Neural progenitor cell (in vitro differentiated cells): ENCODE data around the gene ZNF419. TPM values are rescaled to one million over a fixed set of nuclear protein-coding genes. Genes with fewer than 3 reads are reported as not detected.
A peak's percentile ranks its signal among the peaks of the same experiment; 100 is the strongest.
"Not testable (repeated sequence)": the region's sequence is repeated elsewhere in the genome, so short reads cannot be mapped to it uniquely, and the experiment has no call there.

Source experiments
- DNase-seq: peaks from one replicate; pipeline ENCODE4 v3.0.0-alpha.2; 2016; ENCODE audit warnings: low spot score
- H2AFZ ChIP-seq: fragments of 200-600 bp; sonication (generic); replicated peaks from 2 replicates; pipeline ENCODE4 v1.6.1; 2016; ENCODE audit warnings: antibody characterized with exemption
- H3F3A ChIP-seq: fragments of 200-600 bp; sonication (generic); 2 replicates; pipeline ENCODE4 v1.6.1; 2016; ENCODE audit warnings: antibody characterized with exemption, low read depth
- H3K27ac ChIP-seq: fragments of 200-600 bp; sonication (generic); 2 replicates; pipeline ENCODE4 v1.5.1; 2016; ENCODE audit warnings: mild to moderate bottlenecking
- H3K27me3 ChIP-seq: fragments of 200-600 bp; sonication (generic); 2 replicates; pipeline ENCODE4 v1.6.1; 2016; ENCODE audit warnings: mild to moderate bottlenecking, moderate library complexity
- H3K36me3 ChIP-seq: fragments of 200-600 bp; sonication (generic); 2 replicates; pipeline ENCODE4 v1.5.1; 2016
- H3K4me1 ChIP-seq: fragments of 200-600 bp; sonication (generic); 2 replicates; pipeline ENCODE4 v1.6.1; 2016; ENCODE audit warnings: mixed run types
- H3K4me2 ChIP-seq: fragments of 200-600 bp; sonication (generic); 2 replicates; pipeline ENCODE4 v1.6.1; 2016
- H3K4me3 ChIP-seq: fragments of 200-600 bp; sonication (generic); 2 replicates; pipeline ENCODE4 v1.5.1; 2016
- H3K79me2 ChIP-seq: fragments of 200-600 bp; sonication (generic); 2 replicates; pipeline ENCODE4 v1.6.1; 2016; ENCODE audit warnings: low read depth
- H3K9ac ChIP-seq: fragments of 200-600 bp; sonication (generic); 2 replicates; pipeline ENCODE4 v1.6.1; 2016
- H3K9me3 ChIP-seq: fragments of 200-600 bp; sonication (generic); 2 replicates; pipeline ENCODE4 v1.5.1; 2016; ENCODE audit warnings: low read depth
- H4K20me1 ChIP-seq: fragments of 200-600 bp; sonication (generic); 2 replicates; pipeline ENCODE4 v1.6.1; 2016; ENCODE audit warnings: low read depth
- H3K27ac Mint-ChIP-seq: 3 replicates; pipeline ENCODE4 v1.8.0; 2021; ENCODE audit warnings: mixed read lengths
- H3K27me3 Mint-ChIP-seq: 2 replicates; pipeline ENCODE4 v1.8.0; 2022; ENCODE audit warnings: low read depth, mild to moderate bottlenecking, inconsistent platforms, moderate library complexity, mixed read lengths; ENCODE audit not compliant: insufficient read depth
- H3K36me3 Mint-ChIP-seq: 3 replicates; pipeline ENCODE4 v1.8.0; 2021; ENCODE audit warnings: mixed read lengths
- H3K4me1 Mint-ChIP-seq: 3 replicates; pipeline ENCODE4 v1.8.0; 2021; ENCODE audit warnings: mixed read lengths
- H3K4me3 Mint-ChIP-seq: 3 replicates; pipeline ENCODE4 v1.8.0; 2021; ENCODE audit warnings: mild to moderate bottlenecking, moderate library complexity, mixed read lengths
- H3K9me3 Mint-ChIP-seq: 3 replicates; pipeline ENCODE4 v1.8.0; 2020; ENCODE audit warnings: mixed read lengths
- CTCF ChIP-seq: fragments of 200-600 bp; sonication (generic); IDR thresholded peaks from 2 replicates; pipeline ENCODE4 v1.5.1; 2017; ENCODE audit warnings: antibody characterized with exemption, mild to moderate bottlenecking
- EZH2 ChIP-seq: fragments of 200-600 bp; sonication (generic); IDR thresholded peaks from 2 replicates; pipeline ENCODE4 v1.6.1; 2017; ENCODE audit warnings: antibody characterized with exemption, mild to moderate bottlenecking, moderate library complexity
- EZH2phosphoT487 ChIP-seq: fragments of 200-600 bp; sonication (generic); IDR thresholded peaks from 2 replicates; pipeline ENCODE4 v1.6.1; 2017; ENCODE audit warnings: antibody characterized with exemption
- total RNA-seq: library from RNA; depleted of rRNA; stranded (reverse); fragments of >200 nt; gene quantifications from 2 replicates; pipeline ENCODE4 v1.2.3, GENCODE V29; 2015; ENCODE audit warnings: low replicate concordance

ZNF419 gene
- total RNA-seq: 25.6 and 30.2 TPM in 2 replicates

- not testable (repeated sequence) for H3K27me3 ChIP-seq, H4K20me1 ChIP-seq, H3K9me3 ChIP-seq, H3K27me3 Mint-ChIP-seq, H3F3A ChIP-seq, H3K36me3 ChIP-seq, H3K4me1 ChIP-seq, H3K27ac Mint-ChIP-seq, H3K27ac ChIP-seq
- H3K4me3 Mint-ChIP-seq: peak within 1 kb of the TSS; percentile 84
- H3K36me3 Mint-ChIP-seq: peaks cover 39% of the 10 kb centered on the region
- peaks cover 12% of the 10 kb centered on the region for H3K4me1 Mint-ChIP-seq
- DNase-seq: peak; percentile 94
- H3K9me3 Mint-ChIP-seq: peaks cover 50% of the 10 kb centered on the region
- peaks cover 17% of the 10 kb centered on the region for H3K79me2 ChIP-seq
- H3K4me3 ChIP-seq: peak within 1 kb of the TSS; percentile 77
- peak within 1 kb of the TSS; percentile 76 for H3K4me2 ChIP-seq
- H3K9ac ChIP-seq: peak within 1 kb of the TSS; percentile 46
- peak within 1 kb of the TSS; percentile 88 for H2AFZ ChIP-seq
Observed at GRCh38 chr19:57487477-57488298, at the start of gene ZNF419. ZNF419 (plus strand) TSS chr19:57487750; CDS start chr19:57487951, 201 bp downstream.

- peaks cover 6% of the 10 kb centered on the region for H3K4me1 ChIP-seq
- H3K9ac ChIP-seq: no peak overlapping the region
- TF ChIP-seq EZH2 (no peak), CTCF (no peak), EZH2phosphoT487 (no peak)
- no peak overlapping the region for H3K27ac ChIP-seq
- H3K79me2 ChIP-seq: peaks cover 71% of the 10 kb centered on the region
- no peaks in the 10 kb centered on the region for H3K27me3 ChIP-seq
- H4K20me1 ChIP-seq: peaks cover 4% of the 10 kb centered on the region
- no peaks in the 10 kb centered on the region for H3K36me3 ChIP-seq
- H3K27me3 Mint-ChIP-seq: peaks cover 12% of the 10 kb centered on the region
- no peak overlapping the region for H3K4me3 Mint-ChIP-seq
- H2AFZ ChIP-seq: no peak overlapping the region
- H3K27ac Mint-ChIP-seq: no peak overlapping the region
- H3K4me2 ChIP-seq: no peak overlapping the region
- H3F3A ChIP-seq: peaks cover 6% of the 10 kb centered on the region
- peaks cover 19% of the 10 kb centered on the region for H3K4me1 Mint-ChIP-seq
- H3K9me3 ChIP-seq: no peaks in the 10 kb centered on the region
- H3K36me3 Mint-ChIP-seq: peaks cover 76% of the 10 kb centered on the region
- DNase-seq: no peak
- no peak overlapping the region for H3K4me3 ChIP-seq
- peaks cover 79% of the 10 kb centered on the region for H3K9me3 Mint-ChIP-seq
Observed at GRCh38 chr19:57437931-57438330, 49.6 kb upstream of the ZNF419 start.

GRCh38 chr19:57438925-57439324 is 48.6 kb upstream of the ZNF419 start:
- no peak overlapping the region for H3K4me3 ChIP-seq
- peaks cover 3% of the 10 kb centered on the region for H3K36me3 ChIP-seq
- H3K4me1 Mint-ChIP-seq: peaks cover 19% of the 10 kb centered on the region
- no peak overlapping the region for H3K27ac ChIP-seq
- peak overlapping the region; percentile 30 for H3K4me3 Mint-ChIP-seq
- no peaks in the 10 kb centered on the region for H3K27me3 ChIP-seq
- no peak overlapping the region for H2AFZ ChIP-seq
- H4K20me1 ChIP-seq: peaks cover 4% of the 10 kb centered on the region
- H3F3A ChIP-seq: no peaks in the 10 kb centered on the region
- TF ChIP-seq EZH2phosphoT487 (no peak), CTCF (no peak), EZH2 (no peak)
- peaks cover 79% of the 10 kb centered on the region for H3K36me3 Mint-ChIP-seq
- H3K4me2 ChIP-seq: no peak overlapping the region
- DNase-seq: no peak
- H3K27me3 Mint-ChIP-seq: peaks cover 12% of the 10 kb centered on the region
- H3K9me3 ChIP-seq: no peaks in the 10 kb centered on the region
- peaks cover 79% of the 10 kb centered on the region for H3K9me3 Mint-ChIP-seq
- H3K9ac ChIP-seq: no peak overlapping the region
- H3K4me1 ChIP-seq: peaks cover 6% of the 10 kb centered on the region
- peaks cover 68% of the 10 kb centered on the region for H3K79me2 ChIP-seq
- H3K27ac Mint-ChIP-seq: no peak overlapping the region
